GM19025 (cell line): ENCODE results near the gene ZNF32.

ENCODE experiments used
- ATAC-seq: cut with Tn5 transposase; IDR thresholded peaks from one replicate; pipeline ENCODE4 v1.9.1; 2021; ENCODE audit warnings: mild to moderate bottlenecking, low read depth, moderate library complexity; ENCODE audit not compliant: unreplicated experiment

The ZNF32 gene, protein sequence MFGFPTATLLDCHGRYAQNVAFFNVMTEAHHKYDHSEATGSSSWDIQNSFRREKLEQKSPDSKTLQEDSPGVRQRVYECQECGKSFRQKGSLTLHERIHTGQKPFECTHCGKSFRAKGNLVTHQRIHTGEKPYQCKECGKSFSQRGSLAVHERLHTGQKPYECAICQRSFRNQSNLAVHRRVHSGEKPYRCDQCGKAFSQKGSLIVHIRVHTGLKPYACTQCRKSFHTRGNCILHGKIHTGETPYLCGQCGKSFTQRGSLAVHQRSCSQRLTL

DNA sequence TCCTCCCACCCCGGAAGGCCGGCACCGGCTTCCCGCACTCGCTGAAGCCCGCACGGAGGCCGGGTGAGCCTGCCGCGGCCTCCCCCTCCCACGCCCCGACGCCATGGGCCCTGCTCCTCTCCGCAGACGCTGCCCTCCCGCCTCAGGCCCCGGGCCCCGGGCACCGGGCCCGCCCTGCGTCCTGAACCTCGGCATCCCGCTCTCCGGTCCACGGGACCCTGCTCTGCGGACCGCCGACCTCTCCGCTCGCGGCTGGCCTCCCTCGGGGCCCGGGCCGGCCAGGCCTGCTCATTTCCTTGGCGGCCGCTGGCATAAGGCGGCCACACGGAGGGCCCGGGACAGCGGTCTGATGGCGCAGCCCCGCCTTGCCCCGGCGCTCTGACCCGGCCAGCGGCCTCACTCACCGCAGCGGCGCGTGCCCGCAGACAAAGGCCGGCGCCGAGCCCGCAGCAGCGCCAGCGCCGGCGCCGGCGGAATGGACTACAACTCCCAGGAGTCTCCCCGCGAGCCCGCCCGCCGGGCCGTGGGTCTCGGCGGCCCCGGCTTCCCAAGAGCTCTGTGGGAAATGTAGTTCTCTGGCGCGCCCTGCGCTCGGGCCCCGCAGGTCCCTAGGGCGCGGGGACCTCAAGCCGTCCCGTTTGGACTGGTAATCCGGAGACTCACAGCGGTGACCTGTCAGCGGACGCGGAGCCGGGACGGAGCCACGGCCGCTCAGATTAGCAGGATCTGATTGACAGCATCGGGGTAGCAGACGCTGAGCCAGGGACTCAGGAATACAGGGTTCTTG, at the start of gene ZNF32:
TSS of gene ZNF32 (minus strand) at position 484 of the 787 bp plus-strand sequence. CDS start 2,748 bp downstream, outside the sequence.
- peak; percentile 99 for ATAC-seq

DNA sequence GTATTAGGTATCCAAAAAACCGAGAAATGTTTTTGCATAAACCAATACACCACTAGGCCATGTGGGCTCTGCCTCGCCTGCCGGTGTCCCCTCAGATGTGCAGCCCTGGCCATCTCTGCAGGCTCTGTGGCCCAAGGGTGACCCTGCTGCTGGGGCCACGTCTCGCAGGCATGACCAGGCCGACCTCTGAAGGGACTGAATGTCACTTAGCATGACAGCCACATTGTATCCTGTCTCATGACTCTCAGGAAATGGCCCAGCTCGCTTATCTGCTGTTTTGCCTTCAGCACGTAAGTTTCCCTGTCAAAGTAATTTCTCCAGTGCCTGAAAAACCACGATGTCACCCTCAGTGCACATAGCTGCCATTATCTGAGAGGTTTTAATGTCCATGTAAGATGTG, 49.5 kb upstream of the ZNF32 start:
- ATAC-seq = no peak

DNA sequence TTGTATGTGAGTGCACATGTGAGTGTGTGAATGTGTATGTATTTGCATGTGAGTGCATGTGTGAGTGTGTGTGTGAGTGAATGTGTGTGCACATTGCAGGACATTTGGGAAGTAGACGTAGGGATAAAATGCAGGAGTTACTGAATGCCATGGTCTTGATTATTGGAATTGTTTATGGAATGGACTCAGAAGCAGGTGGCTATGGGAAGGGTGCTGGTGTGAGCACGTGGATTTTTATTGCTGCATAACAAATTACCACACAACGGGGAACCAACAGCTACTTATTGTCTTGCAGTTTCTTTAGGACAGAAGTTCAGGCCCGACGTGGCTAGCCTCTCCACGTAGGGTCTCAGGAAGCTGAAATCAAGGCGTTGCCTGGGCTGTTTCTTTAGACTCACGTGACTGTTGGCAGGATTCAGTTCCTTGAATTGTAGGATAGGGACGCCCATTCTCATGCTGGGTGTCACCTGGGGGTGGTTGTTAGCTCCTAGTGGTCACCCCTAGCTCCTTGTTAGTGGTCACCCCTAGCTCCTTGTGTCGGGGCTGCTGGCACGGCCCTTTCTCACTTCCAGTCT, 48.3 kb upstream of the ZNF32 start:
- ATAC-seq = no peak

DNA sequence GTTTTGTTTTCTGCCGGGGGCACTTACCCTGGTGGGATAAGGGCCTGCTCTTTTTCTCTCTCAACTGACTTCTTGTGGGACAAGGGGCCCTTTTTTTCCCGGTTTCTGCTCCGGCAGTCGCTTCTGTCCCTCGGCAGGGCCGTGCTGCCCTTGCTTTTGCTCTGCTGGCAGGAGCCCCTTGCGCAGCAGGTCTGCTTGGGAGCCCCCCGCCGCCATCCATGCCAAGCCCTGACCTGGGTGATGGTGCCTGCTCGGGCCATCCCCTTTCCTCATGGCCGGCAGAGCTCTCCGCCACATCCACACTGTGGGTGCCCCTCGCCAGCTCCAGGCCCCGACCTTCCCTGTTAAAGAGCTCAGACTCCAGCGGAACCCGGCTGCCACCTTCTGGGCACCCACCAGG, 47.0 kb upstream of the ZNF32 start:
- ATAC-seq = no peak

DNA sequence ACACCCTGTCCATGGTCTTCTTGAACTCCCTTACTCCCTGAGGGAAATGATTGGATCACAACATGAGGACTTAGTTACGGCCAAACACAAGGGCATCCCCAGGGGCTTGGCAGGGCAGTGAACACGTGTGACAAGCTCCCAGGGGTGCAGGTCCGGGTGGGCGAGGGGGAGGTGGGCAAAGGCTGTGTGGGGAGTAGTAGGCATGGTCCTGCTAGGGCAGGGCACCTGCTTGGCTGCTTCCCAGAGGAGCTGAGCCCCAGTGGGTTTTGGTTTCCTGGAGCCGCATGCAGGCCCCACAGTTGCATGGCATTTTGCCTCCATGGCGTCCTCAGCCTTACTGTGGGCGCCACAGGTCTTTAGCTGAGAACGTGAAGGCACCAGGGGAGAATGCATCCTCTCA, 46.6 kb upstream of the ZNF32 start:
- ATAC-seq = no peak

DNA sequence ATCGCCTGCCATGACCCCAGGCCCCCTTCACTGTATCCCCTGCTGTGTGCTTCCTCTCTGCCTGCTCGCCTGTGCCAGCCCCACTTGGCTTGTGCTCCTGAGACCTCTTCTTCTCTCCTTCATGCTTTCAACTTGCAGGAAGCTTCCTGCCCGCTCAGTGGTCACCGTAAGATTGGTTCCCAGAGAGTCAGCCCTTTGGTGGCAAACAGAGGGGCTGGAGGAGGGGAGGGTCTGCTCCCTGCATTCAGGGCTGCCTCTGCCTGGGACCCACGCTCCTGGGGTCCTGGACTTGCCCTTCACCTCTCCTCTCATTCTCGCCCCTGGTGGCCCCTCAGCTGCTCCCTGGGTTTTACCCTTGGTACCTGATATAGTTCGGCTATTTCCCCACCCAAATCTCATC, 45.8 kb upstream of the ZNF32 start:
- ATAC-seq = no peak

DNA sequence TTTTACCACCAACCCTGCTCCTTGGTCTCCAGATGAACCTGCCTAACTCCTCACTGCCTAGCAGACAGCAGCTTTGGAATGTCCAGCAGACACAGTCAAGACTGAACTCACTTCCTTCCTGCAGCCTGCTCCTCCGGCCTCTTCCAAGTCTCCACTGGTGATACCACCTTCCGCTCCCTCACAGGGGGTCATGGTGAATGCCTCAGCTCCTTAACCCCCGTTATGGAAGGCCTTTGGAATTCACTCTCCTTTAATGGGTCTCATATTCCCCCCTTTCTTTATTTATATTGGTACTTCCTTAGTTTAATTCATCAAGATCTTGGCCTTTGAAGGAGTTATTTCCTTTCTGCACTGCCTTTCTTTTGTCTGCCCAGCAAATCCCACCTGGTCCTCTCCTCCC, 44.9 kb upstream of the ZNF32 start:
- ATAC-seq = no peak

DNA sequence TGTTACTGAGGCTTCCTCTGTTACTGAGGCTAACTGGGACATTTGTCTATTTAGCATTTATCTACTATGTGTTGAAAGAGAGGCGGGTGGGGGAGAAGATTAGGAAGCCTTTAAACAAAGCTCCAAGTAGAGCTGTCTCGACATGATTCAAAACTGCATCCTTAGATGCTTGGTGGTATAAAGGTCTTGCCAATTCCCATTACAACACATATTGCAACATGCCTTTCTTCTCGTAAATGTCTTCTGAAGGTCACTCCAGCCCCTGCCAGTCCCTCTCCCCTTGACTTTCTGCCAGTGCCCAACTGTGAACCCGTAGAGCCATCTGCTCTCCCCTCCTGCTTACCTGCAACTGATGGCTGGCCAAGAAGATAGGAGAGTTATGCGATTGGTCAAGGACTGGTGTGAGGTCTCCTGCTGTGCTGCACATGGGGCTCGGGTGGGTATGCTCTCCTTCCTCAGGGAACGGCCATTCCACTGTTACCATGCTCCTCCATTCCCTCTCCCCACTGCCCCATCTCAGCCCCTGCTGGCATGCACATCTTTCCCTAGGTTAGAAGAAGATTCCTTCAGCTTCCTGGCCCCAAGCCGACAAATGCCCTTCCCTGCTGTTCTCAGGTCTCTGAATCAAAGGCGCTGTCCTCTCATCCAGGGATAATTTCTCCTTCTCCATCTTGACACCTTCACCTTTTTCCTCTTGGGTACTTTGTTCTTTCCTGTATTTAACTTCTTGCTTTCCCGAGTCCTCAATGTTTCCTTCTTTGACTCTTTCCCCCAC, 43.6 kb upstream of the ZNF32 start:
- no peak for ATAC-seq

DNA sequence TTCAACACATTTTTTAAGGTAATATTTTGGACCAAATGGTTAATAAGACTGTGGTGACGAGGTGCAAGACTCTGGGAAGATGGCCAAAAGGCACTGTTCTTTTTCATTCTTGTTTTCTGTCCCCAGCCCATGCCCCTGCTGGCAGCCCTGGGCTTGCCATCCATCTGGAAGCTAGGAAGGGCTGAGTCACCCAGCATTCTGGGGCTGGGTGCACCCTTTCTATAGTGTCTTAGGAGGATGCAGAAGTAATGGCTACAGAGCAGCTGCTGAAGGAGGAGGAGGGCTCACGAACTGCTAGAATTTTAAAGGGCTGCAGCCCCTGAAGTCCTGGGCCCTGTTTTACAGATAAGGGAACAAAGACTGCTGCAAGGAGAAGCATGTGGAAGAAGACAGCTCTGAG, 42.8 kb upstream of the ZNF32 start:
- ATAC-seq = no peak

DNA sequence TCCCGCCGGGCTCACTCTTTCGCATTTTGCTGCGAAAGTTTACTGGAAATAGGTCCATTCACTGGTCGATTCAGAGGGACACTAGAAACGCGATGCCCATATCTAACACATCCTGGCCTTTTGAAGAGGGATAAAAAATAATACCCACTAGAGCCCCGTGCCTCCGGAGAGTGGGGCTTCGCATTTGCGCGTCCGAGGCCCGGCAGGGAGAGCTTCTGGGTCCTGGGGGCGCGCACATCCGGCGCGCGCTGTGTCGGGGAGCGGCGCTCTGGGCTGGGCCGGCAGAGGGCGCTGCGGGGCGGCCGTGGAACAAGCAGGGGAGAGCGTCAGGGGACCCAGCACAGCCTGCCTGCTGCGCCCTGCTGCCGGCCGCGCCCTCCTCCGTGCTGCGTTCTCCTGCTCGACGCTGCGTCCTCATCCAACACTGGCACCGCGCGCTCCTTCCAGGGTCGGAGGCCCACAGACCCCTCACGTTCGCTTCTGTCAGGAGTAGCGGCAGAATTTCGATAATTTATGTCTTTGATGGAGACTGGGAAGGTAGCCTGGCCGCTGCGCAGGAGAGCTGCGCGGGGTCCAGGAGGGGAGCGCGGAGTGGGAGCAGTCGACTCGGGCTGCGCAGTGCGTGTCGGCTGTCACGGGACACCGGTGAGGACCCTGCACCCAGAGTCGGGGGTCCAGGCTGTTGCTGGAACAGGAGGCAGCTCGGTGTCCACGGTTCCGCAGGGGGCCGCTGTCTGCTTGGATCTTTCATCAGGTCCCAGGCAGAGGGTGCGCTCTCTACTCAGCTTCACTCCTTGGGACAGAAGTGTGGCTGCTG, 41.5 kb upstream of the ZNF32 start:
- peak; percentile 96 for ATAC-seq

DNA sequence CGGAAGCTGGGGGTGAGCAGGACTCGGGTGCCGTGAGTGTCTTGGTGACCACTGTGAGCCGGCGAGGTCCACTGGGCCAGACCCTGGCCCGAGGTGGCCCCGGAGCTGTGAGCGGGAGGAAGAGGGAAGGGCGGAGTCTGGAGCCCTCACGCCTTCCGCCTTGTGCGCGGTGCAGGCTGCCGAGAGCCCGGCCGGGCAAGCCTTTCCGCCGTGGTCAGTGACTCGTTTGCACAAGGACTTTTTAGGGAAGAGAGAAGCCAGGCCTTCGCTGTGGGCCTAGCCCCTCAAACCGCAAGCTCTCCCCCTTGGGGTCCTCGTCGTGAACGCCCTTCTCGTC, 40.9 kb upstream of the ZNF32 start:
- peak; percentile 37 for ATAC-seq

DNA sequence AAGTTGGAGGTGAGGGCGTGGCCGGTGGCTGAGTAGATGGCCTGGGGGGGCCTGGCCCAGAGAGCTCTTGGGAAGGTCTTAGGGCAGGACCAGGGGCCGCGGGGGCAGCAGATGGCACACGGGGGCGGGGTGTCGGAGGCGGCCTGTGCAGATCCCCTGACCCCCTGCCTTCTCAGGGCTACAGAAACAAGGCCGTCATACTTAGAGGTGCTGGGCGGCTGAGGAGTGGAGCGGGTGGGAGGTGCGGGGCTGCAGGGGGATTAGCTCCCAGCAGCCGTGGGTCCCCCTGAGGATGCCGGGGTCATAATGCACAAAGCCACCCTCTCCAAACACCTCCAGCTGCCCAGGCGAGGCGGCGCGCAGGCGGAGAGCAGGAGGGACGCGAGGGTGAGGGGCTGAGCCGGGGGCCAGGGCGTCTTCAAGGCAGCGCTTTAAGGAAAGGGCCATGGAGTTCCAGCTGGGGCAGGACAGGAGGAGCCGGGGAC, 40.4 kb upstream of the ZNF32 start:
- ATAC-seq = no peak

DNA sequence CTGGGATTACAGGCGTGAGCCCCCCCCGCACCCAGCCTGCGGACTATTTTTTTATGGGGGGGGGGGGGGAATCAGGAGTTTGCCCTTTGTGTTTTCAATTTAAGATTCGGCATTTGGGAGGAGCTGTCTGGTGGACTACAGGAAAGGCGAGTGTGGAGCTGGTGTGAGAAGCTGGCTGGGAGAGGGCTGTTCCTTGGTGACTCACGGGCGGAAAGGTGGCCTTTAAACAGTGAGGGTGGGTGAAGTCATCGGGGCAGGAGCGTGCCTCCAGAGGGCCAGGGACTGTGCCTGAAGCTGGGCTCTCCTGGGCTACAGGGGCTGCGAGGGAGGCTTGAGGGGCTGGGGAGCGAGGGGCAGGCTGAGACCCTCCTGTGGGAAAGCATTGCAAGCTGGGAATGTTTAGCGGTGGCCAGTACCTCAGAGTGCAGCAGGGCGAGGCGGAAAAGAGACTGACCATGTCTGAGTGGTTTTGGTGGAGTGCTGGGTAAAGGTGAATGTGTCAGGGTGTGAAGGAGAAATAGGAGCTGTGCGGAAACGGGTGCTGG, 39.7 kb upstream of the ZNF32 start:
- no peak for ATAC-seq

DNA sequence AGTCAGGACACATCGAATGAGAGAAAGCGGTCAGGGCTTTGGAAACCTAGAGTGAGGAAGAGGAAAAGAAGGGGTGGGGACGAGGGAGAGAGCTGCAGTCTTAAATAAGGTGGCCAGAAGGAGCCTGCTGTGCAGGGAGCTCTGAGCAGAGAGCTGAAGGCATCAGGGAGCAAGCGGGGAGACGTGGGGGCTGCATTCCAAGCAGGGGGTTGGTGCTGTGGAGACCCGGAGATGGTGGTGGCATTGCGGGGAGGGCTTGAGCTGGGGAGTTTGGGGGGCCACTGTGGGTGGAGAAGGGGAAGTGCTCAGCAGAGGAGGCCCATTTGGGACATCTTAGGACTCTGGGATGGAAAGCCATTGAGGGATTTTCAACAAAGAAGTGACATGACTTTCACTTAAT, 38.7 kb upstream of the ZNF32 start:
- no peak for ATAC-seq

DNA sequence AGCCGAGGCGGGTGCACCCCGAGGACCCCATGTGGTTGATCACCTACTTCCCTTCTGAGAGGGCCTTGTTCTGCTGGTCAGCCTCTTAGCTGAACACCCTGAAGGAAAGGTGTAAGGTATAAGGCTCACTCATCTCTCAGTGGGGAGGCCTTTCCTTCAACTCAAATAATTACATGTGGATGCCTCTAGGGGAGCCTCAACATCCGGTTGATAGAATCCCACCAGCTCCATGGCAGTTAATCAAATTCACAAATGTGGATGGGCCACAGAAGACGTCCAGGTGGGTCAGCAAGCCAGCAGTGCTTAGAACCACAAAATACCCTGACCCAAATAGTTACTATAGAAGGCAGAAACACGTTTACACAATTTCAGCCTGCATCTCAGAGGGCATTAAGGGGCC, 37.7 kb upstream of the ZNF32 start:
- ATAC-seq = no peak

DNA sequence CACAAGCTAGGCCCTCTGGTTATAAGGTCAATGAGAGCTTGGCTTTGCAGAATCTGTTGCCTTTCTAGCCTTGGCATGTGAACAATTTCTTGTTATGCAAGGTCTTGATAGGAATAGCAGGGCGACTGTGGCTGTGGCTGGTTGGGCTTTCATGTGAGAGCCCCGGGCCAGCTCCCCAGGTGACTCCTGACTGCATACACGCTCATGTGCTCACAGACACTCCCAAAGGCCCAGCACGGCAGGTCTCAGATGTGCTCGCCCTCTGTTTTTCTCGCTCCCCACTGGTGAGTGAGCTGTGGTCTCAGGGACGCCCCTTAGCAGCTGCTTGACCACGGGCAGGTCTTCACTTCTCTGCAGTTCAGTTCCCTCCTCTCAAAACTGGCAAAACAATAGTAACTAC, 37.1 kb upstream of the ZNF32 start:
- no peak for ATAC-seq

DNA sequence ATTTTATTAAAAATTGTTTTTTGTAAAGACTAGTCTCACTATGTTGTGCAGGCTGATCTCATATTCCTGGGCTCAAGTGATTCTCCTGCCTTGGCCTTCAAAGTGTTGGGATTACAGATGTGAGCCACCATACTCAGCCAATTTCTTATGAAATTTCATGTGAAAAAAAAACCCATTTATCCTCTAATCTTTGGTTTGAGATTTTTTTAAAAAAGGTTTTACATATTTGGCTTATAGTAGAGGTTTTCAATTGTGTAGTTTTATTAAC, 35.5 kb upstream of the ZNF32 start:
- no peak for ATAC-seq

DNA sequence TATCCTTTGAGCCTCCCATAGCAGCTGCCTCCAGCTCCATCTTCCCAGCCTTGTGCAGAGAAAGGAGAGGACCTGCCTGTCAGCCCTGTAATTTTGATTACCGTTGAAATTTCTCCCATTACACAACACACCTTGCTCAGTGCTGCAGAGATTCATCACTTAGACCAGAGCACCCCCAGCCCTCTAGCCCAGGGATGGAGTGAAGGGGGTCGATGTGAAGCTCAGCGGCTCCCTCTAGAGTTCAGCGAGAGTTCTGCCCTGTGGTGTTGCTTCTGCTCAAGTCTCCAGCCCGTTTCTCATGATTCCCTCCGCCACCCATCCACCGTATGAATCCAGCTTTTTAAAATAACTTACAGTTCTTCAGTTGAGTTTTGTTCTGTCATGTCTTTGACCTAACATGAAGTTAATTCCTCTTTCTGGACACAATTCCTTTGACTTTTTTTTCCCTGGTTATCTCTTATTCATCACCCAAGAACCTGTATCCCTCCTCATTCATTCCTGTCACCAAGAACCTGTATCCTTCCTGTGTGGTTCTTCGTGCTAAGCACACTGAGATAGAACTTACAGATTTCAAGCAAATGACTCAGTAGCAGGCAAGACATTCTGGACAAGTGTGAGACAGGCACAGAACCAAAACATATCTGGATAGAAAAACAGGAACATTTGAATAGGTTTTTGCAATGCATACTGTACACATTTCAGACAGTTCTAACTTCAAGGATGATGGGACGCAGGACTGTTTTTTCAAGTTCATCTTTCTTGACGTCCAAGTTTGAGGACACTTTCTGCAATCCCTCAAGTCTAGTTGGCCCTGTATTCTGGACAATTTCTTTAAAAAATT, 35.0 kb upstream of the ZNF32 start:
- no peak for ATAC-seq

DNA sequence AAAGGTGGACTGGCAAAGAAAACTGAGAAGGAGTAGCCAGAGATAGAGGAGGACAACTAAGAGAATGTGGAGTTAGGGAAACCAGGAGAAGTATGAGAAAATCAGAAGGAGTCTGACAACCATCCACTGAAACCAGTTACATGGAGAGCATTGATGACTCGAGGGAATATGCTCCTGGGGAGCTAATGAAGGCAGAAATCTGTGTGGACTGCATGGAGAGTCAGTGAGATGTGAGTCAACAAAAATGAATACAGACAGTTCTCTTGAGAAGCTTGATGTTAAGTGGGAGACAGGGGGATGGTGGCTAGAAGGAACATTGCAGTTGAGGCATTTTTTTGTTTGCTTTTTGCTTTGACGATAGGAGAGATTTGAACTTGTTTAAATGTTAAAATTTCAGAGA, 34.3 kb upstream of the ZNF32 start:
- ATAC-seq = no peak
